HepG2 (cell line): ENCODE data around the gene SF1. TPM values are rescaled to one million over a fixed set of nuclear protein-coding genes. Genes with fewer than 3 reads are reported as not detected.

ENCODE experiments used
- EP300 ChIP-seq, 3 experiments: sonication (generic) in 1 of 3; formaldehyde crosslinking in 1 of 3; IDR thresholded peaks; 2 replicates each; pipeline versions ENCODE4 v1.5.1 to v1.6.1; 2011 to 2020; ENCODE audit warnings: low read depth in 2 of 3, low read length in 2 of 3, borderline replicate concordance in 1 of 3, improper control_type of control experiment in 1 of 3, mild to moderate bottlenecking in 1 of 3, missing genetic modification reagents in 1 of 3, moderate library complexity in 1 of 3
- FOXA3 ChIP-seq: IDR thresholded peaks from 2 replicates; pipeline ENCODE4 v1.6.1; 2016; ENCODE audit warnings: missing genetic modification reagents, missing compliant biosample characterization
- GLI4 ChIP-seq: sonication (generic); formaldehyde crosslinking; IDR thresholded peaks from 2 replicates; pipeline ENCODE4 v1.5.1; 2020; ENCODE audit warnings: missing genetic modification reagents, mild to moderate bottlenecking, moderate library complexity, borderline replicate concordance
- HCFC1 ChIP-seq: fragments of 150-350 bp; IDR thresholded peaks from 2 replicates; pipeline ENCODE4 v1.6.1; 2014; ENCODE audit warnings: low read depth, low read length
- HNRNPL ChIP-seq: fragments of 200-400 bp; formaldehyde crosslinking; IDR thresholded peaks from 2 replicates; pipeline ENCODE4 v1.6.1; 2017; ENCODE audit warnings: mild to moderate bottlenecking, low read depth, low read length
- KDM5A ChIP-seq: fragments of 200-600 bp; sonication (generic); IDR thresholded peaks from 2 replicates; pipeline ENCODE4 v1.7.0; 2018; ENCODE audit warnings: antibody characterized with exemption, mild to moderate bottlenecking, low read length, borderline replicate concordance
- SAP130 ChIP-seq: IDR thresholded peaks from 2 replicates; pipeline ENCODE4 v1.6.1; 2016; ENCODE audit warnings: low read depth
- SP1 ChIP-seq, 2 experiments: fragments of 450-650 bp in 1 of 2; sonication (generic) in 1 of 2; formaldehyde crosslinking in 1 of 2; IDR thresholded peaks; 2 replicates each; pipeline versions ENCODE4 v1.4.0 to v1.6.1; 2016 to 2020; ENCODE audit warnings: missing genetic modification reagents in 1 of 2
- TBL1XR1 ChIP-seq: fragments of 150-350 bp; IDR thresholded peaks from 2 replicates; pipeline ENCODE4 v1.6.1; 2014; ENCODE audit warnings: borderline replicate concordance, low read length; ENCODE audit not compliant: partially characterized antibody
- TBX2 ChIP-seq: sonication (generic); formaldehyde crosslinking; IDR thresholded peaks from 2 replicates; pipeline ENCODE4 v1.5.0; 2020; ENCODE audit warnings: missing genetic modification reagents, mild to moderate bottlenecking, borderline replicate concordance
- THYN1 ChIP-seq: sonication (generic); formaldehyde crosslinking; IDR thresholded peaks from 2 replicates; pipeline ENCODE4 v1.8.1; 2023; ENCODE audit warnings: low read depth, mild to moderate bottlenecking, moderate library complexity, missing genetic modification reagents, borderline replicate concordance
- TOE1 ChIP-seq: sonication (generic); formaldehyde crosslinking; IDR thresholded peaks from 2 replicates; pipeline ENCODE4 v1.4.0; 2020; ENCODE audit warnings: mild to moderate bottlenecking, missing genetic modification reagents
- WIZ ChIP-seq: sonication (generic); formaldehyde crosslinking; IDR thresholded peaks from 2 replicates; pipeline ENCODE4 v1.5.1; 2020; ENCODE audit warnings: mild to moderate bottlenecking, missing genetic modification reagents
- XRCC5 ChIP-seq: fragments of 200-400 bp; formaldehyde crosslinking; optimal IDR thresholded peaks from 2 replicates; pipeline ENCODE3; 2017; ENCODE audit warnings: mild to moderate bottlenecking, low read length
- ZFP90 ChIP-seq: sonication (generic); formaldehyde crosslinking; IDR thresholded peaks from 2 replicates; pipeline ENCODE4 v1.8.0; 2022; ENCODE audit warnings: missing genetic modification reagents, mild to moderate bottlenecking, inconsistent platforms, borderline replicate concordance
- ZNF207 ChIP-seq: fragments of 450-650 bp; IDR thresholded peaks from 2 replicates; pipeline ENCODE4 v1.6.1; 2016; ENCODE audit warnings: antibody characterized with exemption, borderline replicate concordance
- ZNF460 ChIP-seq: sonication (generic); formaldehyde crosslinking; IDR thresholded peaks from 2 replicates; pipeline ENCODE4 v1.5.1; 2020; ENCODE audit warnings: missing genetic modification reagents, mild to moderate bottlenecking, borderline replicate concordance
- ZSCAN25 ChIP-seq: sonication (generic); formaldehyde crosslinking; IDR thresholded peaks from 2 replicates; pipeline ENCODE4 v1.8.0; 2022; ENCODE audit warnings: mild to moderate bottlenecking, missing genetic modification reagents
- ZSCAN29 ChIP-seq: sonication (generic); formaldehyde crosslinking; conservative IDR thresholded peaks from 2 replicates; pipeline ENCODE4 v1.4.0; 2020; ENCODE audit warnings: mild to moderate bottlenecking, missing genetic modification reagents
- polyA plus RNA-seq, 8 experiments: library from polyadenylated mRNA; depleted of rRNA in 3 of 8; stranded (reverse) in 7 of 8; unstranded in 1 of 8; fragments of >200 nt; fragmentation: Illumina TruSeq in 4 of 8; extraction: Trizol in 4 of 8; gene quantifications; 2 replicates each; pipeline versions ENCODE4 v1.2.1 to v1.2.3, GENCODE V29; 2011 to 2016; ENCODE audit warnings: low read depth in 4 of 8, missing spikeins in 1 of 8, mixed read lengths in 1 of 8; ENCODE audit not compliant: insufficient read depth in 1 of 8
- total RNA-seq, 5 experiments: library from RNA; depleted of rRNA; stranded (reverse); fragments of >200 nt; fragmentation: Illumina TruSeq; extraction: Trizol; gene quantifications; 2 replicates each; pipeline ENCODE4 v1.2.3, GENCODE V29; 2016; ENCODE audit warnings: low read depth in 1 of 5
- TF ChIP-seq, protein P1 (sequence below): IDR thresholded peaks from 2 replicates; pipeline ENCODE4 v1.6.1; 2016; ENCODE audit warnings: mild to moderate bottlenecking
- TF ChIP-seq, protein P2 (sequence below): sonication (generic); formaldehyde crosslinking; IDR thresholded peaks from 2 replicates; pipeline ENCODE4 v1.5.0; 2020; ENCODE audit warnings: mild to moderate bottlenecking, missing genetic modification reagents, borderline replicate concordance
- TF ChIP-seq, protein P3 (sequence below): sonication (generic); formaldehyde crosslinking; IDR thresholded peaks from 2 replicates; pipeline ENCODE4 v1.4.0; 2020; ENCODE audit warnings: missing genetic modification reagents
- TF ChIP-seq, protein P4 (sequence below): IDR thresholded peaks from 2 replicates; pipeline ENCODE4 v1.6.1; 2016; ENCODE audit warnings: missing compliant biosample characterization, missing genetic modification reagents, borderline replicate concordance

The SF1 gene
- total and polyA plus RNA-seq, 2 of the 13 experiments (the other 11 are each of a cell fraction or from before 2014, with no cell fraction given) = 55.5 to 70.4 TPM

DNA sequence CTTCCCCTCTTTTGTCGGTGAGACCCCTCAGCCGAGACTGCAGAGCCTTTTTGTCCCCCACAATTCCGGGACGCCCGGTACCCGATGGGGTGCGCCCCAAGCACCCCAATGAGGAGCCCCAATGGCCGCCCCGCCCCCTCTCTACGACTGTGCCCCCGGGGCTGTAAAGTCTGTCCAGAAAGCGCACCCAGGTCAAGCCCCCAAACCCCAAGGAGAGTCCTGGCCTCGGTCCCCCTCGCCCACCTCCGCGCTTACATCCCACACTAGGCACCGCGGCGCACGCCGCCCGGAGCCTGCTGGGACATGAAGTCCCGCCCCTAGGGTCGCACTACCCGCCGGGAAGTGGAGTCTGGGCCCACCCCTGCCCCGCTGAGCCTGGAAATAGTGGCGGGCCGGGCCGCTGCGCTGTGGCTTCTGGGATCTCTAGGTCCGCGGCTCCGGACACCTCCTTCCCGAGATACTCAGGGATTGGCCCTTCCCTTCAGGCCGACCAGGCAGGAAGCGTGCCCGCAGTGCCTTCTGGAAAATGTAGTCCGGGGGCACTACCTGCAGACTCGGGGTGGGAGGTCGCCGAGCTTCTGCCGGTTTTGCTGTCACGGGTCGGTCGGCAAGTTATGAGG is 32.0 kb upstream of the SF1 start, which contains the start of gene MEN1 (continued):
- TF ChIP-seq, protein P1, sequence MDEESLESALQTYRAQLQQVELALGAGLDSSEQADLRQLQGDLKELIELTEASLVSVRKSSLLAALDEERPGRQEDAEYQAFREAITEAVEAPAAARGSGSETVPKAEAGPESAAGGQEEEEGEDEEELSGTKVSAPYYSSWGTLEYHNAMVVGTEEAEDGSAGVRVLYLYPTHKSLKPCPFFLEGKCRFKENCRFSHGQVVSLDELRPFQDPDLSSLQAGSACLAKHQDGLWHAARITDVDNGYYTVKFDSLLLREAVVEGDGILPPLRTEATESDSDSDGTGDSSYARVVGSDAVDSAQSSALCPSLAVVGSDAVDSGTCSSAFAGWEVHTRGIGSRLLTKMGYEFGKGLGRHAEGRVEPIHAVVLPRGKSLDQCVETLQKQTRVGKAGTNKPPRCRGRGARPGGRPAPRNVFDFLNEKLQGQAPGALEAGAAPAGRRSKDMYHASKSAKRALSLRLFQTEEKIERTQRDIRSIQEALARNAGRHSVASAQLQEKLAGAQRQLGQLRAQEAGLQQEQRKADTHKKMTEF (CRISPR knock-in tag) = peak; percentile 80
- TF ChIP-seq XRCC5 = peak; percentile 40
- TF ChIP-seq ZFP90 (CRISPR knock-in tag) = 0 out of 2 replicates have a peak, but pooled peaks have one; percentile 39
- TF ChIP-seq ZSCAN29 (CRISPR knock-in tag) = no peak
- peak; percentile 77; the same call in 1 of the 2 replicates for TF ChIP-seq TBX2 (CRISPR knock-in tag)
- 0 out of 2 replicates have a peak, but pooled peaks have one; percentile 39 for TF ChIP-seq KDM5A
- TF ChIP-seq FOXA3 (CRISPR knock-in tag) = peak; percentile 5; the same call in 1 of the 2 replicates
- peak; percentile 87 for TF ChIP-seq HCFC1
- TF ChIP-seq SAP130 (CRISPR knock-in tag) = peak; percentile 86
- no peak for TF ChIP-seq GLI4 (CRISPR knock-in tag)
- TF ChIP-seq, protein P2, sequence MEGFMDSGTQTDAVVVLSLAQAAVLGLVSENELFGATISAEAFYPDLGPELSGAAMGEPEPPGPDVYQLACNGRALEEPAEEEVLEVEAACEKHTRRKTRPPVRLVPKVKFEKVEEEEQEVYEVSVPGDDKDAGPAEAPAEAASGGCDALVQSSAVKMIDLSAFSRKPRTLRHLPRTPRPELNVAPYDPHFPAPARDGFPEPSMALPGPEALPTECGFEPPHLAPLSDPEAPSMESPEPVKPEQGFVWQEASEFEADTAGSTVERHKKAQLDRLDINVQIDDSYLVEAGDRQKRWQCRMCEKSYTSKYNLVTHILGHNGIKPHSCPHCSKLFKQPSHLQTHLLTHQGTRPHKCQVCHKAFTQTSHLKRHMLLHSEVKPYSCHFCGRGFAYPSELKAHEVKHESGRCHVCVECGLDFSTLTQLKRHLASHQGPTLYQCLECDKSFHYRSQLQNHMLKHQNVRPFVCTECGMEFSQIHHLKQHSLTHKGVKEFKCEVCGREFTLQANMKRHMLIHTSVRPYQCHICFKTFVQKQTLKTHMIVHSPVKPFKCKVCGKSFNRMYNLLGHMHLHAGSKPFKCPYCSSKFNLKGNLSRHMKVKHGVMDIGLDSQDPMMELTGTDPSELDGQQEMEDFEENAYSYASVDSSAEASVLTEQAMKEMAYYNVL (CRISPR knock-in tag) = no peak
- no peak for TF ChIP-seq ZNF460
- no peak for TF ChIP-seq ZSCAN25 (CRISPR knock-in tag)
- no peak for TF ChIP-seq THYN1 (CRISPR knock-in tag)
- TF ChIP-seq, protein P3, sequence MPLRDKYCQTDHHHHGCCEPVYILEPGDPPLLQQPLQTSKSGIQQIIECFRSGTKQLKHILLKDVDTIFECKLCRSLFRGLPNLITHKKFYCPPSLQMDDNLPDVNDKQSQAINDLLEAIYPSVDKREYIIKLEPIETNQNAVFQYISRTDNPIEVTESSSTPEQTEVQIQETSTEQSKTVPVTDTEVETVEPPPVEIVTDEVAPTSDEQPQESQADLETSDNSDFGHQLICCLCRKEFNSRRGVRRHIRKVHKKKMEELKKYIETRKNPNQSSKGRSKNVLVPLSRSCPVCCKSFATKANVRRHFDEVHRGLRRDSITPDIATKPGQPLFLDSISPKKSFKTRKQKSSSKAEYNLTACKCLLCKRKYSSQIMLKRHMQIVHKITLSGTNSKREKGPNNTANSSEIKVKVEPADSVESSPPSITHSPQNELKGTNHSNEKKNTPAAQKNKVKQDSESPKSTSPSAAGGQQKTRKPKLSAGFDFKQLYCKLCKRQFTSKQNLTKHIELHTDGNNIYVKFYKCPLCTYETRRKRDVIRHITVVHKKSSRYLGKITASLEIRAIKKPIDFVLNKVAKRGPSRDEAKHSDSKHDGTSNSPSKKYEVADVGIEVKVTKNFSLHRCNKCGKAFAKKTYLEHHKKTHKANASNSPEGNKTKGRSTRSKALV (CRISPR knock-in tag) = peak; percentile 57; the same call in 1 of the 2 replicates
- no peak; the same call in 1 of the 2 replicates for TF ChIP-seq WIZ (CRISPR knock-in tag)
- no peak for TF ChIP-seq TBL1XR1
- TF ChIP-seq EP300 (IDR thresholded peaks at IDR 0.05; ENCODE audit: low read depth in 2 of 2, low read length in 2 of 2) = no peak
- no peak for TF ChIP-seq EP300 (CRISPR knock-in tag; IDR thresholded peaks at IDR 0.05; ENCODE audit: borderline replicate concordance)
- TF ChIP-seq HNRNPL = 0 out of 2 replicates have a peak, but pooled peaks have one; percentile 39
- TF ChIP-seq SP1 (IDR thresholded peaks at IDR 0.05) = no peak
- TF ChIP-seq SP1 (CRISPR knock-in tag; IDR thresholded peaks at IDR 0.05) = peak; percentile 79
- TF ChIP-seq ZNF207 = no peak
- TF ChIP-seq TOE1 (CRISPR knock-in tag) = no peak
- TF ChIP-seq, protein P4, sequence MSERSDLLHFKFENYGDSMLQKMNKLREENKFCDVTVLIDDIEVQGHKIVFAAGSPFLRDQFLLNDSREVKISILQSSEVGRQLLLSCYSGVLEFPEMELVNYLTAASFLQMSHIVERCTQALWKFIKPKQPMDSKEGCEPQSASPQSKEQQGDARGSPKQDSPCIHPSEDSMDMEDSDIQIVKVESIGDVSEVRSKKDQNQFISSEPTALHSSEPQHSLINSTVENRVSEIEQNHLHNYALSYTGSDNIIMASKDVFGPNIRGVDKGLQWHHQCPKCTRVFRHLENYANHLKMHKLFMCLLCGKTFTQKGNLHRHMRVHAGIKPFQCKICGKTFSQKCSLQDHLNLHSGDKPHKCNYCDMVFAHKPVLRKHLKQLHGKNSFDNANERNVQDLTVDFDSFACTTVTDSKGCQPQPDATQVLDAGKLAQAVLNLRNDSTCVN (CRISPR knock-in tag) = peak; percentile 30; the same call in 1 of the 2 replicates
